Measurements from ENCODE around the gene SNCG. TPM values are rescaled to one million over a fixed set of nuclear protein-coding genes. Genes with fewer than 3 reads are reported as not detected.

Gene SNCG
- total RNA-seq, 1 donor from 2014 or later, result 431 TPM

GRCh38 chr10:86957471-86958115 lies 806 bp upstream of the SNCG start, which contains the start of gene MMRN2:
TSS of gene MMRN2 (minus strand) at chr10:86957615. CDS start at chr10:86957541, 74 bp downstream.
- TF ChIP-seq CTCF (IDR thresholded peaks at IDR 0.05; ENCODE audit: partially characterized antibody, unreplicated experiment), result no peak
- Mint-ChIP-seq H3K36me3 (ENCODE audit: unreplicated experiment) (peaks cover 3% of the 10 kb centered on the region), H3K27me3 (ENCODE audit: unreplicated experiment) (peaks cover 16% of the 10 kb centered on the region), H3K4me1 (ENCODE audit: low read depth, unreplicated experiment) (peaks cover 24% of the 10 kb centered on the region), H3K9me3 (ENCODE audit: unreplicated experiment) (peaks cover 13% of the 10 kb centered on the region), H3K27ac (ENCODE audit: unreplicated experiment) (peak within 1 kb of the TSS; percentile 99), H3K4me3 (ENCODE audit: unreplicated experiment) (peak within 1 kb of the TSS; percentile 92)
- no peak for DNase-seq

GRCh38 chr10:86958901-86959736 lies 720 bp downstream of the SNCG start:
- Mint-ChIP-seq H3K27me3 (ENCODE audit: unreplicated experiment) (peaks cover 15% of the 10 kb centered on the region), H3K36me3 (ENCODE audit: unreplicated experiment) (no peaks in the 10 kb centered on the region), H3K9me3 (ENCODE audit: unreplicated experiment) (peaks cover 13% of the 10 kb centered on the region), H3K4me3 (ENCODE audit: unreplicated experiment) (peak overlapping the region; percentile 92), H3K27ac (ENCODE audit: unreplicated experiment) (peak overlapping the region; percentile 99), H3K4me1 (ENCODE audit: low read depth, unreplicated experiment) (peaks cover 20% of the 10 kb centered on the region)
- TF ChIP-seq CTCF (IDR thresholded peaks at IDR 0.05; ENCODE audit: partially characterized antibody, unreplicated experiment), result no peak
- no peak for DNase-seq

- H3K4me1 Mint-ChIP-seq (ENCODE audit: low read depth, unreplicated experiment), result peaks cover 18% of the 10 kb centered on the region
- peaks cover 13% of the 10 kb centered on the region for H3K9me3 Mint-ChIP-seq (ENCODE audit: unreplicated experiment)
- peak overlapping the region; percentile 30 for H3K4me3 Mint-ChIP-seq (ENCODE audit: unreplicated experiment)
- no peaks in the 10 kb centered on the region for H3K36me3 Mint-ChIP-seq (ENCODE audit: unreplicated experiment)
- no peak for TF ChIP-seq CTCF (IDR thresholded peaks at IDR 0.05; ENCODE audit: partially characterized antibody, unreplicated experiment)
- H3K27ac Mint-ChIP-seq (ENCODE audit: unreplicated experiment), result no peak overlapping the region
- peaks cover 13% of the 10 kb centered on the region for H3K27me3 Mint-ChIP-seq (ENCODE audit: unreplicated experiment)
- no peak for DNase-seq
Observed at GRCh38 chr10:86959737-86960002, 1.3 kb downstream of the SNCG start.

- Mint-ChIP-seq H3K4me3 (ENCODE audit: unreplicated experiment) (peak overlapping the region; percentile 89), H3K27me3 (ENCODE audit: unreplicated experiment) (peaks cover 13% of the 10 kb centered on the region), H3K9me3 (ENCODE audit: unreplicated experiment) (peaks cover 13% of the 10 kb centered on the region), H3K4me1 (ENCODE audit: low read depth, unreplicated experiment) (peaks cover 18% of the 10 kb centered on the region), H3K36me3 (ENCODE audit: unreplicated experiment) (no peaks in the 10 kb centered on the region), H3K27ac (ENCODE audit: unreplicated experiment) (peak overlapping the region; percentile 96)
- DNase-seq, result peak; percentile 77
- peak; percentile 99 for TF ChIP-seq CTCF (IDR thresholded peaks at IDR 0.05; ENCODE audit: partially characterized antibody, unreplicated experiment)
Observed at GRCh38 chr10:86960003-86960862, 1.8 kb downstream of the SNCG start.

Data from glutamatergic neuron (in vitro differentiated cells).